Endothelial cell of umbilical vein (primary cell): Measurements from ENCODE around the gene ZFP1. TPM values are rescaled to one million over a fixed set of nuclear protein-coding genes. Genes with fewer than 3 reads are reported as not detected.

Source experiments
- BruUV-seq: library from RNA; stranded (reverse); fragments of 400-500 nt; replicated peaks from 2 replicates; lab custom pipeline; 2021; lab: Mats Ljungman, UMichigan
- CTCF ChIA-PET: fragments of 300-600, 350-600 bp; sonication (Branson Sonifier 250); formaldehyde crosslinking; loops from one replicate; lab custom pipeline; 2021; ENCODE audit warnings: antibody characterized with exemption, inconsistent platforms; lab: Charles Lee
- POLR2A ChIA-PET: fragments of 300-600, 350-600 bp; sonication (Branson Sonifier 250); formaldehyde crosslinking; loops from one replicate; lab custom pipeline; 2021; ENCODE audit warnings: antibody characterized with exemption, inconsistent platforms; lab: Charles Lee
- DNase-seq: peaks from one replicate; pipeline ENCODE4 v3.0.0-alpha.2; 2011; ENCODE audit warnings: low read depth, low spot score
- FAIRE-seq: peaks from 2 replicates; lab custom pipeline; 2011; peaks lifted over from hg19 to GRCh38; lab: Jason Lieb, UNC
- H2AFZ ChIP-seq: 2 replicates; pipeline ENCODE4 v1.6.0; 2012; ENCODE audit warnings: low read depth, low read length, control low read depth, inconsistent platforms
- H3K27ac ChIP-seq: 2 replicates; pipeline ENCODE4 v1.5.1; 2011; ENCODE audit warnings: low read depth, mild to moderate bottlenecking, control low read depth, low read length, moderate library complexity; ENCODE audit not compliant: insufficient read depth
- H3K27me3 ChIP-seq, 2 experiments: 2 replicates each; pipeline versions ENCODE4 v1.6.0 to v1.6.1; 2011; ENCODE audit warnings: low read length in 2 of 2, mixed read lengths in 1 of 2; ENCODE audit not compliant: control insufficient read depth in 2 of 2, insufficient read depth in 2 of 2
- H3K36me3 ChIP-seq, 2 experiments: 2 replicates in 1 of 2; 3 replicates in 1 of 2; pipeline ENCODE4 v1.5.1; 2011; ENCODE audit warnings: low read length in 2 of 2, mild to moderate bottlenecking in 1 of 2, moderate library complexity in 1 of 2; ENCODE audit not compliant: control insufficient read depth in 2 of 2, insufficient read depth in 2 of 2; ENCODE audit errors: extremely low read depth in 1 of 2
- H3K4me1 ChIP-seq: 3 replicates; pipeline ENCODE4 v1.5.1; 2011; ENCODE audit warnings: mild to moderate bottlenecking, low read length; ENCODE audit not compliant: control insufficient read depth, insufficient read depth; ENCODE audit errors: extremely low read depth
- H3K4me2 ChIP-seq: 2 replicates; pipeline ENCODE4 v1.6.1; 2011; ENCODE audit warnings: low read length, control low read depth, mixed read lengths; ENCODE audit not compliant: insufficient read depth
- H3K4me3 ChIP-seq, 3 experiments: fragments of 200-600 bp in 1 of 3; sonication (generic), shearing (Covaris generic) in 1 of 3; replicated peaks in 1 of 3; 2 replicates each; pipeline ENCODE4 v1.5.1; 2011 to 2016; ENCODE audit warnings: control low read depth in 3 of 3, low read length in 3 of 3, mild to moderate bottlenecking in 2 of 3, inconsistent platforms in 1 of 3, low read depth in 1 of 3, moderate library complexity in 1 of 3; ENCODE audit not compliant: insufficient read depth in 1 of 3
- H3K79me2 ChIP-seq: 2 replicates; pipeline ENCODE4 v1.6.0; 2012; ENCODE audit warnings: low read length, inconsistent platforms; ENCODE audit not compliant: control insufficient read depth, insufficient read depth
- H3K9ac ChIP-seq: replicated peaks from 2 replicates; pipeline ENCODE3; 2011; ENCODE audit warnings: low read length, control low read depth; ENCODE audit not compliant: insufficient read depth; ENCODE audit errors: extremely low read depth
- H3K9me1 ChIP-seq: replicated peaks from 3 replicates; pipeline ENCODE4 v1.6.0; 2011; ENCODE audit warnings: mild to moderate bottlenecking, low read length; ENCODE audit not compliant: control insufficient read depth, insufficient read depth; ENCODE audit errors: extremely low read depth
- H3K9me3 ChIP-seq: replicated peaks from 2 replicates; pipeline ENCODE4 v1.5.1; 2012; ENCODE audit warnings: low read length, inconsistent platforms; ENCODE audit not compliant: control insufficient read depth, insufficient read depth
- H4K20me1 ChIP-seq: replicated peaks from 2 replicates; pipeline ENCODE3; 2011; ENCODE audit warnings: mild to moderate bottlenecking, low read length; ENCODE audit not compliant: control insufficient read depth, insufficient read depth; ENCODE audit errors: extremely low read depth
- EZH2 ChIP-seq: IDR thresholded peaks from 2 replicates; pipeline ENCODE4 v1.6.1; 2012; ENCODE audit warnings: borderline replicate concordance, low read depth, mild to moderate bottlenecking, moderate library complexity, low read length, inconsistent platforms; ENCODE audit not compliant: severe bottlenecking
- FOS ChIP-seq: IDR thresholded peaks from 2 replicates; pipeline ENCODE4 v1.6.1; 2011; ENCODE audit warnings: mild to moderate bottlenecking, low read length, moderate library complexity, borderline replicate concordance; ENCODE audit not compliant: insufficient read depth
- GATA2 ChIP-seq: IDR thresholded peaks from 2 replicates; pipeline ENCODE4 v1.7.0; 2011; ENCODE audit warnings: low read depth, mild to moderate bottlenecking, moderate library complexity, mixed read lengths, low read length; ENCODE audit not compliant: insufficient read length, insufficient read depth
- JUN ChIP-seq: IDR thresholded peaks from 2 replicates; pipeline ENCODE4 v1.6.1; 2011; ENCODE audit warnings: borderline replicate concordance, low read depth; ENCODE audit not compliant: insufficient read length, insufficient read depth
- MYC ChIP-seq: IDR thresholded peaks from one replicate; pipeline ENCODE4 v1.6.1; 2011; ENCODE audit warnings: mild to moderate bottlenecking, low read depth, low read length
- POLR2A ChIP-seq: IDR thresholded peaks from 2 replicates; pipeline ENCODE4 v1.6.1; 2012; ENCODE audit warnings: low read depth, mild to moderate bottlenecking, control low read depth, low read length
- POLR2AphosphoS5 ChIP-seq: IDR thresholded peaks from 2 replicates; pipeline ENCODE4 v1.6.1; 2012; ENCODE audit warnings: low read depth, mild to moderate bottlenecking, control low read depth, low read length, moderate library complexity; ENCODE audit not compliant: insufficient read depth
- dilution Hi-C: fragments of 300-500 bp; cut with MboI; formaldehyde crosslinking; loops from one replicate; pipeline ENCODE4 v1.15.0; 2019; ENCODE audit warnings: low sequenced_read_pairs; ENCODE audit not compliant: extremely low pct_ligation_motif_present
- intact Hi-C: fragments of 100-400 bp; cut with micrococcal nuclease; formaldehyde crosslinking; loops from one replicate; pipeline ENCODE4 v1.10.0; 2022
- polyA plus RNA-seq, 4 experiments: library from polyadenylated mRNA; depleted of rRNA in 3 of 4; stranded (reverse) in 3 of 4; unstranded in 1 of 4; fragments of >200 nt; gene quantifications; 2 replicates each; pipeline versions ENCODE4 v1.2.1 to v1.2.3, GENCODE V29; 2011 to 2012; ENCODE audit warnings: missing spikeins in 1 of 4
- total RNA-seq: library from RNA; stranded (reverse); gene quantifications from 2 replicates; pipeline ENCODE4 v1.2.3, GENCODE V29; 2021
- TF ChIP-seq, protein P1 (sequence below), 2 donors: IDR thresholded peaks; 1 replicate in 1 of 2; 2 replicates in 1 of 2; pipeline ENCODE4 v1.5.1; 2011; ENCODE audit warnings: low read length in 2 of 2, mild to moderate bottlenecking in 2 of 2, moderate library complexity in 2 of 2, control low read depth in 1 of 2, inconsistent platforms in 1 of 2, low read depth in 1 of 2; ENCODE audit not compliant: insufficient read depth in 1 of 2; ENCODE audit errors: extremely low read depth in 1 of 2
- TF ChIP-seq, protein P2 (sequence below): IDR thresholded peaks from 2 replicates; pipeline ENCODE4 v1.6.1; 2011; ENCODE audit not compliant: insufficient read depth, insufficient read length

The ZFP1 gene
- total and polyA plus RNA-seq, 2 donors (not counting 3 experiments of a cell fraction or from before 2014, with no cell fraction given) = 2.8 to 9.8 TPM

DNA sequence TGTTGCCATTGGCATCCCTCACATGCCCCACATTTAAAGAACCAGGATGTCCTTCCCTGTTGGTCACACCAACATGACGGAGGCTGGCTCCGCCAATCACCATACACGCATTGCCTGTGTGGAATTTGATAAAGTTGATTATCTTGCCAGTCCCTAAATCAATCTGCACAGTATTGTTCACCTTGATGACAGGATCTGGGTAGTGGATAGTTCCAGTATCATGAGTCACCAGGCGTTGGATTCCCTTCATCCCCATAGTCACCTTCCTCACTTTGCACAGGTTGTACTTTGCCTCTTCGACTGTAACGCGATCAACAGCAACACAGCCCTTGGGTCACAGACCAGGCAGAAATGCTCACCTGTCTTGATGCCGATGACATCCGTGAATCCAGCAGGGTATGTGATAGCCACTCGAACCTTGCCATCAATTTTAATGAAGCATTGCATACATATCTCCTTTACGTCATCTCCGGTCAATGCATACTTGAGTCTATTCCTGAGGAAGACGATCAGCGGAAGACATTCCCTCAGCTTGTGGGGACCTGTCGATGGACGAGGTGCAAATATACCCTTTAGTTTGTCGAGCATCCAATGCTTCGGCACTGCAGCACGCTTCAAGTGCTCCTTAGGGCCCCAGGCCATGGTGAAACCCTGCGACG is 44.4 kb downstream of the ZFP1 start:
- H4K20me1 ChIP-seq = no peaks in the 10 kb centered on the region
- no TSS peak for BruUV-seq
- H3K27ac ChIP-seq = no peak overlapping the region
- no peaks in the 10 kb centered on the region for H3K4me1 ChIP-seq
- H3K4me3 ChIP-seq = no peak overlapping the region
- no peak overlapping the region for H3K4me2 ChIP-seq
- dilution Hi-C loops (no loop called here), intact Hi-C loops (no loop called here)
- H3K79me2 ChIP-seq = no peaks in the 10 kb centered on the region
- peaks cover 6 to 7% of the 10 kb centered on the region in 2 experiments for H3K27me3 ChIP-seq
- no peak for FAIRE-seq
- no peak for DNase-seq
- ChIA-PET CTCF (no interaction called here), POLR2A (no interaction called here)
- no peak overlapping the region for H3K9ac ChIP-seq
- TF ChIP-seq, protein P1, sequence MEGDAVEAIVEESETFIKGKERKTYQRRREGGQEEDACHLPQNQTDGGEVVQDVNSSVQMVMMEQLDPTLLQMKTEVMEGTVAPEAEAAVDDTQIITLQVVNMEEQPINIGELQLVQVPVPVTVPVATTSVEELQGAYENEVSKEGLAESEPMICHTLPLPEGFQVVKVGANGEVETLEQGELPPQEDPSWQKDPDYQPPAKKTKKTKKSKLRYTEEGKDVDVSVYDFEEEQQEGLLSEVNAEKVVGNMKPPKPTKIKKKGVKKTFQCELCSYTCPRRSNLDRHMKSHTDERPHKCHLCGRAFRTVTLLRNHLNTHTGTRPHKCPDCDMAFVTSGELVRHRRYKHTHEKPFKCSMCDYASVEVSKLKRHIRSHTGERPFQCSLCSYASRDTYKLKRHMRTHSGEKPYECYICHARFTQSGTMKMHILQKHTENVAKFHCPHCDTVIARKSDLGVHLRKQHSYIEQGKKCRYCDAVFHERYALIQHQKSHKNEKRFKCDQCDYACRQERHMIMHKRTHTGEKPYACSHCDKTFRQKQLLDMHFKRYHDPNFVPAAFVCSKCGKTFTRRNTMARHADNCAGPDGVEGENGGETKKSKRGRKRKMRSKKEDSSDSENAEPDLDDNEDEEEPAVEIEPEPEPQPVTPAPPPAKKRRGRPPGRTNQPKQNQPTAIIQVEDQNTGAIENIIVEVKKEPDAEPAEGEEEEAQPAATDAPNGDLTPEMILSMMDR (IDR thresholded peaks at IDR 0.05; ENCODE audit: extremely low read depth in 1 of 2, insufficient read depth in 1 of 2, low read depth in 1 of 2, low read length in 2 of 2) = no peak
- TF ChIP-seq POLR2AphosphoS5 (no peak), FOS (no peak), GATA2 (no peak), MYC (no peak), JUN (no peak), EZH2 (no peak), POLR2A (no peak)
- TF ChIP-seq, protein P2, sequence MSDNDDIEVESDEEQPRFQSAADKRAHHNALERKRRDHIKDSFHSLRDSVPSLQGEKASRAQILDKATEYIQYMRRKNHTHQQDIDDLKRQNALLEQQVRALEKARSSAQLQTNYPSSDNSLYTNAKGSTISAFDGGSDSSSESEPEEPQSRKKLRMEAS = no peak
- no peak overlapping the region for H2AFZ ChIP-seq
- no peaks in the 10 kb centered on the region for H3K9me1 ChIP-seq
- no peaks in the 10 kb centered on the region for H3K36me3 ChIP-seq
- H3K9me3 ChIP-seq = no peaks in the 10 kb centered on the region
